GM23248 (cell line): ENCODE data around the gene PARK7.

ENCODE experiments used
- EZH2 ChIP-seq: fragments of 200-600 bp; sonication (generic); IDR thresholded peaks from 2 replicates; pipeline ENCODE4 v1.6.1; 2018; ENCODE audit warnings: antibody characterized with exemption, mild to moderate bottlenecking; ENCODE audit not compliant: insufficient read depth, poor library complexity, severe bottlenecking
- EZH2phosphoT487 ChIP-seq: fragments of 200-600 bp; sonication (generic); IDR thresholded peaks from 2 replicates; pipeline ENCODE4 v1.6.1; 2018; ENCODE audit warnings: antibody characterized with exemption, moderate library complexity, mild to moderate bottlenecking, low read depth; ENCODE audit not compliant: insufficient read depth

DNA sequence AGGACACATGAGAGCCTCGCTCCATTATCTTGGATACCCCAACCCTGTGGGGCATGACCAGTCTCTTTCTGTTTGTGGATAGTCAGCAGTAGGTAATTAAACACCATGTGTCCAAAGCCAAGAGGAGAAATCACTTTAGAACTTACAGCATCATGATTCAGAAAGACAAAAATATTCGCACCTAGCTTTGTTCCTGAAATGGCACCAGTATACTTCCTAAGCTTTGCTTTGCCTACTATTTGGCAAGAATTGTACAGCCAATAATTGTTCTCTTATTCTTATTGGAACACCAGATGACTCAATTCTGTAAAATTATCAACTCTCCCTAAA lies 45.0 kb upstream of the PARK7 start:
- no peak for TF ChIP-seq EZH2
- TF ChIP-seq EZH2phosphoT487, result no peak
